IPS-15b (cell line): ENCODE measurements around the gene ACSF3.

ENCODE experiments used
- H3K27me3 ChIP-seq: one replicate; pipeline ENCODE4 v1.6.1; 2013; ENCODE audit warnings: low read length; ENCODE audit not compliant: control insufficient read depth, insufficient read depth
- H3K36me3 ChIP-seq: one replicate; pipeline ENCODE4 v1.6.1; 2013; ENCODE audit warnings: low read length; ENCODE audit not compliant: control insufficient read depth, insufficient read depth
- H3K4me1 ChIP-seq: one replicate; pipeline ENCODE4 v1.6.1; 2013; ENCODE audit warnings: mild to moderate bottlenecking, low read length; ENCODE audit not compliant: control insufficient read depth, insufficient read depth
- H3K4me3 ChIP-seq: one replicate; pipeline ENCODE4 v1.5.1; 2013; ENCODE audit warnings: low read depth, low read length
- H3K9ac ChIP-seq: one replicate; pipeline ENCODE4 v1.6.1; 2013; ENCODE audit warnings: low read depth, mild to moderate bottlenecking, low read length
- H3K9me3 ChIP-seq: one replicate; pipeline ENCODE4 v1.6.1; 2013; ENCODE audit warnings: mild to moderate bottlenecking, low read length; ENCODE audit not compliant: control insufficient read depth, insufficient read depth

The ACSF3 gene

DNA sequence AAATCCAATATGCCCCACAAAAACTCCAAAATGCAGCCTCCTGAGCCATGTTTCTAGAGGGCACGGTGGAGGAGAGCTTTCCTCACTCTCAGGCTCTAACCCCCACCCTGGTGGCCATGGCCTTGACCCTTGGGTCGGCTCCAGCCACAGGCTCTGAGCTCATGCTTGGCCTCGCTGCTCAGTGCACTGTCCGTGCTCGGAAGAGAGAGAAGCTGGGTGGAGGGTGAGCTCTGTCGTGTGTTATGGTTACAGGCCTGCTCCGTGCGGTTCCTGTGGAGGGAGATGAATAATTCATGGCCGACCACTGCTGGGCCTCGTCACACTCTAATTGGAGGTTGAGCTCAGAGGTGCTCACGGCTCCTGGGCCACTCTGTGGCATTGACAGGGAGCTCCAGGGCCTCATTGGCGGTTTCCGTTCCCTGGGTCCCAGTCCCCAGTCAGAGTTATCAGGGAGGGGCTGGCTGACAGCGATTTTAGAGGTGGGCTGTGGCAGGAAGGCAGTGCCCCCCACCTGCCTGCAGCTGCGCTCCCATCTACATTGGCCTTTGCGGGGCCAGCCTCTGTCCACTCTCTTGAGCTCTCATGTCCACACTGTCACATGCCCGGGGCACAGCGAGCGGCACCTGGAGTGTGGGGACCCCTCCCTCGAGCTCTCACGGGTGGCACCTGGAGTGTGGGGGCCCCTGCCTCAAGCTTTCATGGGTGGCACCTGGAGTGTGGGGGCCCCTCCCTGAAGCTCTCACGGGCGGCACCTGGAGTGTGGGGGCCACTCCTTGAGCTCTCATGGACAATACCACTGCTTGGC is 24.9 kb downstream of the ACSF3 start:
- Histone ChIP-seq H3K9ac (no peak overlapping the region), H3K9me3 (no peaks in the 10 kb centered on the region), H3K27me3 (no peaks in the 10 kb centered on the region), H3K36me3 (peaks cover 66% of the 10 kb centered on the region), H3K4me3 (no peak overlapping the region), H3K4me1 (no peaks in the 10 kb centered on the region)

DNA sequence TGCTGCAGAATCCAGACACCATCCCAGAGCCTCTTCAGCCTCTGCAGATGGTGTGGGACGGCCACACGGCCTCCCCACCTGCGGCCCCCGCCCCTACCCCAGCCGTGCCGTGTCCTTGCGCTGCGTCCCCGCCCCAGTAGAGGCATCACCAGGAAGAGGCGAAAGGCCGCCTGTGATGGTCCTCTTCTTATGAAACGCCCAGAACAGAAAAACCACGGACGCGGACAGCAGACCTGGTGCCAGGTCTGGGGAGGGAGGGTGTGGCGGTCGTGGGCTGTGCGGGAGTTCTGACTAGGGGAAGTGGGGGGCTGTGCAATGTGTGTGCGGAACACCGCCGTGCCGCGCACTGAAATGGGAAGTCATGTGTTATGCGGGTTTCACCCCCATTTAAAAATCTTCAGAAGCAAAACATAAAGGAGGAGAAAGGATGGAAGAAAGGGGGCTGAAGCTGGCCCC is 25.5 kb downstream of the ACSF3 start:
- Histone ChIP-seq H3K4me1 (no peaks in the 10 kb centered on the region), H3K4me3 (no peak overlapping the region), H3K9me3 (no peaks in the 10 kb centered on the region), H3K9ac (no peak overlapping the region), H3K27me3 (no peaks in the 10 kb centered on the region), H3K36me3 (peaks cover 63% of the 10 kb centered on the region)

DNA sequence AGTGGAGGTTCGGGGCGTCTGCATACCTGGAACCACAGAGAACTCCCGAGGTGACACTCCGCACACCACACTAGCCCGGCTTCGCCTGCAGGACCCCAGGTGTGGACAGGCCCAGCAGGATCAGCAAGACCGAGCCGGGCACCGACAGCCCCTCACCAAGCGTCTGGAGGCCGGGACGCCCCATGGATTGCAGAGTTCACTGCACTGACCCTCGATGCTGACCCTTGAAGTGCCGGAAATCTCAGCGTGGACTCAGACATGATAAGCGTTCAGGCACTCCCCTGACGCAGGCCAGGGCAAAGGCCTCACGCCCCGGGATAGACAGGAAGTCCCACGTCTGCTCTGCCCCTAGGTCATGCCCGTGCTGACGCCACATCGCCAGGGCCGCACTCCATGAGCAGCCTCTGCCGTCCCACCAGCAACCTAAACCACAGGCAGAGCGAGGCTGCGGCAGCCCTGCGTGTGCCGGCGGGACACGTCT is 26.0 kb downstream of the ACSF3 start:
- Histone ChIP-seq H3K4me1 (no peaks in the 10 kb centered on the region), H3K9me3 (no peaks in the 10 kb centered on the region), H3K9ac (no peak overlapping the region), H3K36me3 (peaks cover 58% of the 10 kb centered on the region), H3K4me3 (no peak overlapping the region), H3K27me3 (no peaks in the 10 kb centered on the region)

DNA sequence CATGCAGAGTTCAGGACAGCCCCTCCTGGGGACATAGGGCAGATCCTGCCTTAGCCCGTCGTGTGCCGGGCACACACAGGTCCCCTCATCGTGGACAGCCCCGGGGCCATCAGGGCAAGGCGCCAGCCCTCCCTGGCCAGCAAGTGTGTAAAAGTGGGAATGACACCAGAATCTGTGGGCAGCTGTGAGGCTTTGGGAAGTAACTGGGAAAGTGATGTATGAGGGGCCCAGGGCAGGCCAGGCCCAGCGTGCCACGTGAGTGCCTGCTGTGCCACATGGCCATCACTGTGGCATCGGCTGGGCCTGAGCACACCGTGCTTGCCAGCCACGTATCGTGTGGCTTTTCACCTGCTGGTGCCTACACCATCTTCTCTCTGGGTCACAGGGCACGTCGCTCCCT is 26.6 kb downstream of the ACSF3 start:
- Histone ChIP-seq H3K27me3 (no peaks in the 10 kb centered on the region), H3K9ac (no peak overlapping the region), H3K4me3 (no peak overlapping the region), H3K9me3 (no peaks in the 10 kb centered on the region), H3K36me3 (peaks cover 55% of the 10 kb centered on the region), H3K4me1 (no peaks in the 10 kb centered on the region)

DNA sequence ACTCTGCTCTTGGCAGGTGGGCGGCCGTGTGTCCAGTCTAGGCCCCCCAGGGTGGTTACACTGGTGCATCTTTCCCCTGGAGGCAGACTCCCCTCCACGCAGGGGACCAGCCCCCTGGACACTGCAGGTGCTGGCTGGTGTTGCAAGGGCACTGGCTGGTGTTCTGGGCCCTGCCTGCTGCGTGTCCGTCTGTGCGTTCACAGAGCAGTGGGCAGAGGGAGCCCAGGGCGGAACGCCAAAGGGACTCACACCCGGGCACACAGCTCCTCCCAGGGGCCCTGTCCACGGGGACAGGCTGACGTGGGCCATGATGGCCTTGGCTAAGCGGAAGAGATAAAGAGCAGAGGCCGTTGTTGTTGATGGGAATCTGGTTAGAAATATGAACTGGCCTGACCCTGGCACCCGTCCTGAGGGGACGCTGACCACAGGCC is 27.3 kb downstream of the ACSF3 start:
- Histone ChIP-seq H3K36me3 (peaks cover 54% of the 10 kb centered on the region), H3K4me3 (no peak overlapping the region), H3K27me3 (no peaks in the 10 kb centered on the region), H3K4me1 (no peaks in the 10 kb centered on the region), H3K9me3 (no peaks in the 10 kb centered on the region), H3K9ac (no peak overlapping the region)

DNA sequence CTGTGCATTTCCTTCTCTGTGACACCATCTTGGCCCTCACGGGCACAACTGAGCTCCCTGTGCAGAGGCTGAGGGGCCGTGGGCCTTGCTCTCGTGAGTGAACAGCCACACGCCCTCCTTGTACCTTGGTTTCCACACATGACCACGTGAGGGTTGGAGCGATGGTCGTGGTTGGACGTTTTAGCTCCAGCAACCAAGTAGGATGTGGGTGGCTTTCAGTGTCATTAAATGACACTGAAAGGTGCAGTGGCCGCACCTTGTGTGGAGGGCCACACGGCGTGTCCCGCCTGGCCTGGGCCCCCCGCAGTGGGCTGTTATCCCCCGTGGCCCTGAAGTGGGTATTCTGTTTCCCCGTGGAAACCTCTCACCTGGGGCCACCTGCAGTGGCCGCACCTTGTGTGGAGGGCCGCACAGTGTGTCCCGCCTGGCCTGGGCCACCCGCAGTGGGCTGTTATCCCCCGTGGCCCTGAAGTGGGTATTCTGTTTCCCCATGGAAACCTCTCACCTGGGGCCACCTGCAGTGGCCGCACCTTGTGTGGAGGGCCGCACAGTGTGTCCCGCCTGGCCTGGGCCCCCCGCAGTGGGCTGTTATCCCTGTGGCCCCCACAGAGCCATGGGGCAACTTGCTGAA is 28.2 kb downstream of the ACSF3 start:
- Histone ChIP-seq H3K9ac (no peak overlapping the region), H3K9me3 (no peaks in the 10 kb centered on the region), H3K4me1 (no peaks in the 10 kb centered on the region), H3K36me3 (peaks cover 53% of the 10 kb centered on the region), H3K27me3 (no peaks in the 10 kb centered on the region), H3K4me3 (no peak overlapping the region)

DNA sequence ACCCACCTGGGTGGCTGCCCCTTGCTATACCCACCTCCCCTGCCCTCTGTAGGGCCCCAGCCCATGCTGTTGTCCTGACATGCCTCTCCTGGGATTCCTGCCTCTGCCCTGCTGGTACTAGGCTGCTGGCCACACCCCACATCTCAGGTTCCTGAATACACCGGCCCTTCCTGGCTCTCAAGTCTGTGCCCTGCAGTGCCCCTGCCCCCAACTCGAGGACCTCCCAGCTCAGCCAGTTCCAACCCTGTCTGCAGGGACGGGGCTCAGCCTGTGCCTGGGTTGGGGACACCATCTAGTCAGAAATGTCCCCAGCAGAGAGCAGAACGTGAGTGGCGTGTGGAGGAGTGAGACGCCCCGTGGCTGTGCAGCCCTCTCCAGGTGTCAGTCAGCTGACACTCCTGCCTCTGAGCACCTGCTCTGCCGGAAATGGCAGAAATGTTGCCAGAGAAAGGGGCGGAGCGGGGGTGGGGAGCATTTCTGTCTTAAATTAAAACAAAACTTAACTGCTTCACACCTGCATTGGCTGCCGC is 28.7 kb downstream of the ACSF3 start:
- Histone ChIP-seq H3K4me1 (no peaks in the 10 kb centered on the region), H3K36me3 (peaks cover 47% of the 10 kb centered on the region), H3K9ac (no peak overlapping the region), H3K4me3 (no peak overlapping the region), H3K9me3 (no peaks in the 10 kb centered on the region), H3K27me3 (no peaks in the 10 kb centered on the region)

DNA sequence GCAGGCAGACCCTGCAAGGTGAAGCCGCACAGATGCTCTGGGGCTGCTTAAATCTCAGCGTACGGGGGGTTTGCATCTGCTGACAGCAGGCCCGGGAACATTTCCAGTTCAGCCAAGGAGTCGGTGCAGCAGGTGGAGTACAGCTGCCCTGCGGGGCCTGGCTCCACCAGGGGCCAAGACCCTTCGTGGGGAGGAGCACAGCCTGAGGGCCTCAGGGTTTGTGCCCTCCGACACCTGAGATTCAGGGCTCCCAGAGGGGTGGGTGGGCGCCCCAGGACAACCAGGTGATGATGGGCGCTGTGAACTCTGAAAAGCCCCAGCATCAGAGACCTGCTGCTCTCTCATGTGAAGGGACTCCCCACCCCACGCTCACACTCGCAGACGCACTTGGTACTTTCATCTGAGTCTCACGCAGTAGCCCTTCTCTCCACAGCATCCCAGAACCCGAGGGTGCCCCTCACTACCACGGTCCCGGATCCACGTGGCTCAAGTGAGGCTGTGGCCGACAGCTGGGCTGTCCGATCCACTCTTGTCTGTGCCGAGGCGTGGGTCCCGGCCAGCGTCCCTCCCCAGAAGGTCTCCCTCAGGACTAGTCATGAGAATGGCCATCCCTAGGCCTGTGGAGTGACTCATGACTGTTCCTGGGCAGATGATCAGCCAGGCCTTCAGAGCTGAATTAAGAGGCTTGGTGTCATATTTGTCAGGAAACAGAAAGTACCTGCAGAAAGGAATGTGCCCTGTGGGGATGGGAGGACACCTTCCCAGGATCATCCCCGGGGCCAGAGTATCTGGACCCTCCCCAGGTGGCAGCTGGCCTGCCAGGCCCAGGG is 29.6 kb downstream of the ACSF3 start:
- Histone ChIP-seq H3K9me3 (no peaks in the 10 kb centered on the region), H3K4me3 (no peak overlapping the region), H3K36me3 (peaks cover 40% of the 10 kb centered on the region), H3K9ac (no peak overlapping the region), H3K4me1 (no peaks in the 10 kb centered on the region), H3K27me3 (no peaks in the 10 kb centered on the region)

DNA sequence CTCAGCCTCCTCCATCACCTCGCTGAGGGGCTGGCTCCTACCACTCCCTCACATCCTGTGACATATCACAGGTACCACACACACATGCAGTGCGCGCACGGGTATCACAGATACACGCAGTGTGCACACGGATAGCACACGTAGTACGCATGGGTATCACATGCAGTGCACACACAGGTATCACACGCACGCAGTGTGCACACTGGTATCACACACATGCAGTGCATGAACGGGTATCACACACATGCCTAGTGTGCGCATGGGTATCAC is 30.1 kb downstream of the ACSF3 start:
- Histone ChIP-seq H3K9me3 (no peaks in the 10 kb centered on the region), H3K4me3 (no peak overlapping the region), H3K36me3 (peaks cover 38% of the 10 kb centered on the region), H3K9ac (no peak overlapping the region), H3K27me3 (no peaks in the 10 kb centered on the region), H3K4me1 (no peaks in the 10 kb centered on the region)

DNA sequence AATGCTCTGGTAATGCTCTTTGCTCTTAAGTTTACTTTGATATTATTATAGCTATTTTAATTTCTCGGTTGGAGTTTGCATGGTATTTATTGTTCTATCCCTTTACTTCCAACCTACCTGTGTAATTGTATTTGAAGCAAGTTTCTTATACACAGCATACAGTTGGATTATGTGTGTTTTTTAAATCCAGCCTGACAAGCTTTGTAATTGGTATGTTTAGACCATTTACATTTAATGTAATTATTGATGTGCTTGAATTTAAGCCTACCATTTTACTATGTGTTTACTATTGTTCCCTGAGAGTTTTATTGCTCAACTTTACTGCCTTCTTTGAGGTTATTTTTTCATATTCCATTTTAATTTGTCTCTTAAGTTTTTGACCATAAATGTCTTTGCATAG is 35.7 kb downstream of the ACSF3 start:
- Histone ChIP-seq H3K4me1 (no peaks in the 10 kb centered on the region), H3K27me3 (no peaks in the 10 kb centered on the region), H3K4me3 (no peak overlapping the region), H3K9me3 (no peaks in the 10 kb centered on the region), H3K36me3 (peaks cover 10% of the 10 kb centered on the region), H3K9ac (no peak overlapping the region)

DNA sequence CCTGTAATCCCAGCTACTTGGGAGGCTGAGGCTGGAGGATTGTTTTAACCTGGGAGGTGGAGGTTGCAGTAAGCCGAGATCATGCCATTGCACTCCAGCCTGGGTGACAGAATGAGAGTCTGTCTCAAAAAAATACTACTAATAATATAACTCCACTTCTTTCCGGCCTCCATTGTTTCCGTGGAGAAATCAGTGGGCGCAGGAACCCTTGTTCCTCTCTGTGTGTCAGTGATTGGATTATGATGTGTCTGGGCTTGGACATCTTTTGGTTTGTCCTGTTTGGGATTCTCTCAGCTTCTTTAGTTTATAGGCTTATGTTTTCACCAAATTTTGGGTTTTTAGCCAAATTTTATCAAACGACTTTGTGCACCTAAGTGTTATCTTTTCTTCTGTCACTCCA is 36.8 kb downstream of the ACSF3 start:
- H3K36me3 ChIP-seq = peaks cover 14% of the 10 kb centered on the region
- no peaks in the 10 kb centered on the region for H3K9me3 ChIP-seq
- no peaks in the 10 kb centered on the region for H3K4me1 ChIP-seq
- no peaks in the 10 kb centered on the region for H3K27me3 ChIP-seq
- H3K4me3 ChIP-seq = no peak overlapping the region
- H3K9ac ChIP-seq = no peak overlapping the region
